Upper lobe of right lung (tissue), 1 donor: ENCODE measurements around the gene PPIH. TPM values are rescaled to one million over a fixed set of nuclear protein-coding genes. Genes with fewer than 3 reads are reported as not detected.

Experiments used
- ATAC-seq: fragments of 200-7000 bp; cut with Tn5 transposase; one replicate; pipeline ENCODE4 v1.9.1; 2020; ENCODE audit warnings: mild to moderate bottlenecking, moderate library complexity
- DNase-seq: peaks from one replicate; pipeline ENCODE4 v3.0.0-alpha.2; 2020
- H3K27ac ChIP-seq: fragments of 200-600 bp; one replicate; pipeline ENCODE4 v1.8.0; 2022
- H3K27me3 ChIP-seq: fragments of 200-600 bp; one replicate; pipeline ENCODE4 v1.8.0; 2022; ENCODE audit warnings: mild to moderate bottlenecking
- H3K36me3 ChIP-seq: fragments of 200-600 bp; one replicate; pipeline ENCODE4 v1.8.0; 2022
- H3K4me1 ChIP-seq: fragments of 200-600 bp; one replicate; pipeline ENCODE4 v1.8.0; 2022
- H3K4me3 ChIP-seq: fragments of 200-600 bp; one replicate; pipeline ENCODE4 v1.8.0; 2022; ENCODE audit warnings: mild to moderate bottlenecking
- H3K9me3 ChIP-seq: fragments of 200-600 bp; one replicate; pipeline ENCODE4 v1.8.0; 2022
- intact Hi-C: fragments of 100-400 bp; cut with DNase I; formaldehyde crosslinking; loops from one replicate; pipeline ENCODE4 v1.11.0; 2022
- total RNA-seq: library from RNA; stranded (reverse); fragmentation: NEBNext Ultra II Directional; extraction: Animal tissue kit (Norgen Biotek cat#: 25700); gene quantifications from one replicate; pipeline ENCODE4 v1.2.1, GENCODE V29; 2021
- TF ChIP-seq, protein P1 (sequence below): fragments of 200-600 bp; IDR thresholded peaks from one replicate; pipeline ENCODE4 v1.8.0; 2022; ENCODE audit warnings: antibody characterized with exemption
- donor health status: DM: no; HTN: yes; CAD: no; lungs with severe emphysema.

PPIH gene
- total RNA-seq, 1 donor from 2014 or later = 20.0 TPM

- intact Hi-C loops = no loop called here
- Histone ChIP-seq H3K4me1 (peaks cover 60% of the 10 kb centered on the region), H3K27me3 (no peaks in the 10 kb centered on the region), H3K9me3 (no peaks in the 10 kb centered on the region), H3K4me3 (no peak overlapping the region), H3K36me3 (peaks cover 17% of the 10 kb centered on the region), H3K27ac (no peak overlapping the region)
- DNase-seq = no peak
- no peak for ATAC-seq
- TF ChIP-seq, protein P1, sequence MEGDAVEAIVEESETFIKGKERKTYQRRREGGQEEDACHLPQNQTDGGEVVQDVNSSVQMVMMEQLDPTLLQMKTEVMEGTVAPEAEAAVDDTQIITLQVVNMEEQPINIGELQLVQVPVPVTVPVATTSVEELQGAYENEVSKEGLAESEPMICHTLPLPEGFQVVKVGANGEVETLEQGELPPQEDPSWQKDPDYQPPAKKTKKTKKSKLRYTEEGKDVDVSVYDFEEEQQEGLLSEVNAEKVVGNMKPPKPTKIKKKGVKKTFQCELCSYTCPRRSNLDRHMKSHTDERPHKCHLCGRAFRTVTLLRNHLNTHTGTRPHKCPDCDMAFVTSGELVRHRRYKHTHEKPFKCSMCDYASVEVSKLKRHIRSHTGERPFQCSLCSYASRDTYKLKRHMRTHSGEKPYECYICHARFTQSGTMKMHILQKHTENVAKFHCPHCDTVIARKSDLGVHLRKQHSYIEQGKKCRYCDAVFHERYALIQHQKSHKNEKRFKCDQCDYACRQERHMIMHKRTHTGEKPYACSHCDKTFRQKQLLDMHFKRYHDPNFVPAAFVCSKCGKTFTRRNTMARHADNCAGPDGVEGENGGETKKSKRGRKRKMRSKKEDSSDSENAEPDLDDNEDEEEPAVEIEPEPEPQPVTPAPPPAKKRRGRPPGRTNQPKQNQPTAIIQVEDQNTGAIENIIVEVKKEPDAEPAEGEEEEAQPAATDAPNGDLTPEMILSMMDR = no peak
Observed at GRCh38 chr1:42691157-42691498, 32.9 kb downstream of the PPIH start.

DNA sequence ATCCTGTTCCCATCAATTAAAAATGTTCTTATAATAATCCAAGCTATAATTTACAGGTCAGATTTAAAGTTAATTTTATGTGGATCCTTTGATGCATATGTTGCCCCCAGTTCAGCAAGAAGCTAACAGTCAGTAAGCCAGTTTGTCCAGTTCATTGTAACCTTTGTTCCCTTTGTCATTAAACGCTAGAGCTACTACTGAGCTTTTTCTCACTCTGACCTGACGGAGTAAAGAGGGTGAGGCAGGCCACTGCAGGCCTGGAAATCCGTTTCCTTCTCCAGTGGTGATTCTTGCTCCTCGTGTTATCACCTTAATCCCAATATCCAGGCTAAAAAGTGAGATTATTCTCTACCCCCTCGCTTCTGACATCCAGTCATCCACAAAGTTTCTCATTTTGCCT is 34.2 kb downstream of the PPIH start:
- ATAC-seq = no peak
- Histone ChIP-seq H3K27me3 (no peaks in the 10 kb centered on the region), H3K4me3 (no peak overlapping the region), H3K4me1 (peaks cover 47% of the 10 kb centered on the region), H3K36me3 (peaks cover 30% of the 10 kb centered on the region), H3K9me3 (no peaks in the 10 kb centered on the region), H3K27ac (peak overlapping the region; percentile 33)
- TF ChIP-seq, protein P1 = no peak
- intact Hi-C loops = no loop called here
- no peak for DNase-seq

- TF ChIP-seq, protein P1 = no peak
- Histone ChIP-seq H3K36me3 (peaks cover 35% of the 10 kb centered on the region), H3K9me3 (no peaks in the 10 kb centered on the region), H3K27ac (peak overlapping the region; percentile 33), H3K4me1 (peaks cover 45% of the 10 kb centered on the region), H3K27me3 (no peaks in the 10 kb centered on the region), H3K4me3 (no peak overlapping the region)
- ATAC-seq (peak; percentile 59), DNase-seq (no peak)
- intact Hi-C loops = no loop called here
Observed at GRCh38 chr1:42692911-42693310, 34.7 kb downstream of the PPIH start.

DNA sequence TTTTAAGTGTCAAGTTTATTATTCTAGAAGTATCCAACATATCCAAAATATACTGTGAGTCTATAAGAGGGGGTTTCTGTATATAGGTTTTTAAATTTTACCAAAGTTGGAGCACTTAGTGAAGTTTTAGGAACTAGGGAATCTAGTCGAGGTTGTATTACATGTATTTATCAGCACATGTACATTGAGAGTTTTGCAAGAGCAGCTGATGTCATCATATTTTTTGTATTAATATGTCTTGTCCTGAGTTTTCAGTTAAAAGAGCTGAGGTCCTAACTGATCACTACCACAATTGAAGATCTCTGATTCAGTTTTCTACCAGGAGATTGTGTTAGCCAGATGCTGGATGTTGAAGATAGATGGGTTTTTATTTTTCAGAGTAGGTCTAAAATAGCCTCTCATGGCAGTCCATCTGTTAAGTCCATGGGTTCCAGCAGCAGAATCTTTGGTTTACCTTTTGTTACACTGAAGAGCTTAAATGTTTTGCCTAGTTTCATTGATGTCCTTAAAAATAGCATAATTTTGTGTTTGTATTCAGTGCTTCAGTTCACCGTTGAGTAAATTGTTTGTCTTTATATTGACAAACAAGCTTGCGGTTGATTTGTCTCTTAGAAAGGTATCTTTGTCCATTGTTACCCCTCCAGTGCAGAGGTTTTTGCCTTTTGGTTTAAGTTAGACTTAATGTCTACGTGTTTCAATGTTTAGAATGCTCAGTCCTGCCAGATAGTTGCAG is 40.0 kb downstream of the PPIH start:
- DNase-seq (no peak), ATAC-seq (no peak)
- Histone ChIP-seq H3K27ac (no peak overlapping the region), H3K4me3 (no peak overlapping the region), H3K36me3 (peaks cover 87% of the 10 kb centered on the region), H3K4me1 (no peaks in the 10 kb centered on the region), H3K27me3 (no peaks in the 10 kb centered on the region), H3K9me3 (no peaks in the 10 kb centered on the region)
- intact Hi-C loops = no loop called here
- TF ChIP-seq, protein P1 = no peak

GRCh38 chr1:42700006-42700405 is 41.8 kb downstream of the PPIH start:
- TF ChIP-seq, protein P1 = no peak
- DNase-seq (no peak), ATAC-seq (no peak)
- H3K27me3 ChIP-seq = no peaks in the 10 kb centered on the region
- intact Hi-C loops = no loop called here
- H3K36me3 ChIP-seq = peaks cover 98% of the 10 kb centered on the region
- no peaks in the 10 kb centered on the region for H3K9me3 ChIP-seq
- H3K27ac ChIP-seq = no peak overlapping the region
- H3K4me1 ChIP-seq = no peaks in the 10 kb centered on the region
- no peak overlapping the region for H3K4me3 ChIP-seq
